Measurements from ENCODE around the gene NEURL1.
"Not testable (repeated sequence)": the region's sequence is repeated elsewhere in the genome, so short reads cannot be mapped to it uniquely, and the experiment has no call there.

The NEURL1 gene

GRCh38 chr10:103620891-103621782, 127.6 kb downstream of the NEURL1 start:
- H3K4me3 Mint-ChIP-seq: no peak overlapping the region

GRCh38 chr10:103621783-103622125, 128.2 kb downstream of the NEURL1 start:
- Mint-ChIP-seq H3K4me1 (ENCODE audit: low read depth) (no peaks in the 10 kb centered on the region), H3K27ac (no peak overlapping the region), H3K27me3 (no peaks in the 10 kb centered on the region), H3K36me3 (peaks cover 3% of the 10 kb centered on the region), H3K4me3 (no peak overlapping the region), H3K9me3 (ENCODE audit: low read depth) (no peaks in the 10 kb centered on the region)

More at GRCh38 chr10:103620891-103621782, 127.6 kb downstream of the NEURL1 start:
- Mint-ChIP-seq H3K27me3 (no peaks in the 10 kb centered on the region), H3K27ac (no peak overlapping the region), H3K4me1 (ENCODE audit: low read depth) (no peaks in the 10 kb centered on the region), H3K9me3 (ENCODE audit: low read depth) (no peaks in the 10 kb centered on the region), H3K36me3 (peaks cover 3% of the 10 kb centered on the region)

DNA sequence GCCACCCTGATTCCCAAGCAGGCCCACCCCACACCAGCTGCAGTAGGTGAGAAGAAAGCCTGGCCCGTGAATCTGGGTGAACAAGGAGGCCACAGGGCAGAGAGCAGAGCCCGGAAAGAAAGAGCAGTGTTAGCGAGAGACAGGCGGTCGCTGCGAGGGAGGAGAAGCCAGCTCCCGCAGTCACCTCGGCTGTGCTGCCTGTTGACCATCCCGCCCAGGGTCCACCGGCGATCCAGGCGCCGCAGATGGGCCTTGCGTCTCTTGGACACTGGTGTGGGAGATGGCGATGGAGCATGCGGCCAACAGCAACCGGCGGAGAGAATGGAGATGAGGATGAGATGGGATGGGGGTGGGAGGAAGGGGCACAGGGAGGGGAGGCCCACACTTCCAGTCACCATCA, 128.8 kb downstream of the NEURL1 start:
- Mint-ChIP-seq H3K4me3 (no peak overlapping the region), H3K9me3 (ENCODE audit: low read depth) (no peaks in the 10 kb centered on the region), H3K36me3 (peaks cover 3% of the 10 kb centered on the region), H3K27ac (no peak overlapping the region), H3K27me3 (no peaks in the 10 kb centered on the region), H3K4me1 (ENCODE audit: low read depth) (no peaks in the 10 kb centered on the region)

DNA sequence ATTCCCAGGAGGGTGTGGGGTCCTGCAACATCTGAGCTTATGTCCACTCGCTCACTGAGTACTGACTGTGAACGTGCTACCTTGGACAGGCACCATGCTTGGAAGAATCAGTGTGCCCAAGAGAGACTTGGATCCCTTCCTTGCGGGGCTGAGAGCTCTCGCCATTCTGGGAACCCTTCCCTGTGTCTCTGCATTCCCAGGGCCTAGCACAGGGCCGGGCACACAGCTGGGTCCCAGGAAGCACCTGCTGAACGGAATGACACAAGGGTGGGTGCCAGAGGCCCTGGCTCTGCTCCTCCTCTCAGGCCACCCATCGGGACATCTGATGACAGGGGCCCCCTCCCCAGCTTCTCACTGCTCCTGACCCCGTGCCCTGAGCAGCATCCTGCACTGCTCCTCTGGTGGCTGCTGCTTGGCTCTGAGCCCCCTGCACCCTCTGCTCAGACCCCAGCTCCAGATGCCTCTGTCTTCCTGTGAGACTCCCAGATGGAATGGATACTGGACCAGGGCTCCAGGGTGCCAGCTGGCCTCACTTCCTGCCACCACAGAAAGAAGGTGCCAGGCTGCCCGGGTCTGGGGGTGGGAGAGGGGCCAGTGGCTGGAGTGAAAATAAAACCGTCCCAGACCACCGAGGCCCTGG, 129.6 kb downstream of the NEURL1 start:
- Mint-ChIP-seq H3K27me3 (no peaks in the 10 kb centered on the region), H3K9me3 (ENCODE audit: low read depth) (no peaks in the 10 kb centered on the region), H3K4me1 (ENCODE audit: low read depth) (no peaks in the 10 kb centered on the region), H3K36me3 (peaks cover 3% of the 10 kb centered on the region), H3K4me3 (no peak overlapping the region), H3K27ac (no peak overlapping the region)

- H3K4me3 Mint-ChIP-seq: no peak overlapping the region
- no peak overlapping the region for H3K27ac Mint-ChIP-seq
These were observed 132.7 kb downstream of the NEURL1 start for GRCh38 chr10:103626178-103626577.

DNA sequence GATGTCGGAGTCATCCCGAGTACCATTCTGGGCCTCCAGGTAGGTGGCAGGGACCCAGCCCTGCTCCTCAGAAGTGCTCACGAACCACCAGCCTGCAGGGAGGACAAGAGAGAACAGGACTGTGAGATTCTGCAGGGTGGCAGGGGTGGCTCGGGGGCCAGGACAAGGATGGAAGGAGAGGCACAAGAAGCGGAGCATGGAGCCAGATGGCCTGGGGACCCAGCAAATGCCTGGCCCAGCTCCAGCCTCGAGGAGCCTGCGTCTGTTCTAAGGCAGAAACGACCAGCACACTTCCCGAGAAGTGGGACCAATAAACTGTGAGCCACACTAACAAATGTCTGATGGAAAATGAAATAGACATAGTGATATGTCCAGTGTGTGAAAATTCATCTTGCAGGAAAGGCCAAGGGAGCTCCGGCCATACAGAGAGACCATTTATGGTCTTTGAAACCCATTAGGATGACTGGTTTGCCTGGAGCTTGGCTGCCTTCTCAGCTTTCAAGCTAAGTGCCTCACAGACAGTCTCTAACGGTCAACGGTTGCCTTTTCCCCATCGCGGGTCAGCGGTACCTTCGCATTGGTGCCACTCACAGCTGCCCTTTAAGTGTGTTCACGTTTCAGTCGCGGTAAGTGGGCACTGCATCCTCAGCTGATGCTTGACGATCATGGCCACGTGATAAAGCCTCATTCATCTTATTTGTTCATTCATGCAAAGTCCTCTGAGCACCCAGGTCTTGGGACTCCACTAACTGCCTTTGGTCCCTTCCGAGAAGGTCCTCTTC, 133.8 kb downstream of the NEURL1 start:
- no peak overlapping the region for H3K4me3 Mint-ChIP-seq
- no peaks in the 10 kb centered on the region for H3K27me3 Mint-ChIP-seq
- H3K4me1 Mint-ChIP-seq (ENCODE audit: low read depth): no peaks in the 10 kb centered on the region
- H3K36me3 Mint-ChIP-seq: no peaks in the 10 kb centered on the region
- no peaks in the 10 kb centered on the region for H3K9me3 Mint-ChIP-seq (ENCODE audit: low read depth)
- H3K27ac Mint-ChIP-seq: no peak overlapping the region

More at GRCh38 chr10:103626178-103626577, 132.7 kb downstream of the NEURL1 start:
- no peaks in the 10 kb centered on the region for H3K27me3 Mint-ChIP-seq
- H3K9me3 Mint-ChIP-seq (ENCODE audit: low read depth): no peaks in the 10 kb centered on the region
- H3K36me3 Mint-ChIP-seq: no peaks in the 10 kb centered on the region
- H3K4me1 Mint-ChIP-seq (ENCODE audit: low read depth): no peaks in the 10 kb centered on the region

DNA sequence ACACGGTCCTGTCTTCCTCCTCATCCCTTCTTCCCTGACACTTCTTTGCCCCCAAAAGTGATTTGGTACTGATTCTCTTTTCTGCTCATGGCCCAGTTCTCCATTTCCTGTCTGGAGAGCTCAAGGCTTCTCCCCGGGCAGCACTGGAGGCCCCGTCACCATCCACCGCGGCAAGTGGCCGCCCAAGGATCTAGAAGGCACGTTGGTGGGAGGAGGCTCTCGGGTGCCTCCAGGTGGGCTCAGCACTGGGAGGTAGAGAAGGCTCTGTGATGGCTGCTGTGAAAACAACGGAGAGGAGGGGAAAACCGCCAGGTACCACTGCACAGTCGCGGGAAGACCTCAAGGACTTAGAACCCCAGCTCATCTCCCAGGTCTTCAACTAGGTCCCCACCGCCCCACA, 134.4 kb downstream of the NEURL1 start:
- H3K36me3 Mint-ChIP-seq: no peaks in the 10 kb centered on the region
- H3K9me3 Mint-ChIP-seq (ENCODE audit: low read depth): no peaks in the 10 kb centered on the region
- H3K4me1 Mint-ChIP-seq (ENCODE audit: low read depth): no peaks in the 10 kb centered on the region
- no peak overlapping the region for H3K27ac Mint-ChIP-seq
- H3K4me3 Mint-ChIP-seq: no peak overlapping the region
- H3K27me3 Mint-ChIP-seq: no peaks in the 10 kb centered on the region

GRCh38 chr10:103629581-103629980, 136.1 kb downstream of the NEURL1 start:
- Mint-ChIP-seq H3K4me3 (no peak overlapping the region), H3K4me1 (ENCODE audit: low read depth) (no peaks in the 10 kb centered on the region), H3K36me3 (no peaks in the 10 kb centered on the region), H3K27ac (no peak overlapping the region), H3K27me3 (no peaks in the 10 kb centered on the region), H3K9me3 (ENCODE audit: low read depth) (no peaks in the 10 kb centered on the region)

GRCh38 chr10:103630156-103630555, 136.7 kb downstream of the NEURL1 start:
- Mint-ChIP-seq H3K36me3 (no peaks in the 10 kb centered on the region), H3K4me1 (ENCODE audit: low read depth) (no peaks in the 10 kb centered on the region)

GRCh38 chr10:103632247-103632642, 138.7 kb downstream of the NEURL1 start:
- no peaks in the 10 kb centered on the region for H3K27me3 Mint-ChIP-seq
- no peaks in the 10 kb centered on the region for H3K36me3 Mint-ChIP-seq
- no peaks in the 10 kb centered on the region for H3K4me1 Mint-ChIP-seq (ENCODE audit: low read depth)
- no peak overlapping the region for H3K4me3 Mint-ChIP-seq
- no peaks in the 10 kb centered on the region for H3K9me3 Mint-ChIP-seq (ENCODE audit: low read depth)
- H3K27ac Mint-ChIP-seq: no peak overlapping the region

More at GRCh38 chr10:103630156-103630555, 136.7 kb downstream of the NEURL1 start:
- H3K4me3 Mint-ChIP-seq: no peak overlapping the region
- no peak overlapping the region for H3K27ac Mint-ChIP-seq
- H3K9me3 Mint-ChIP-seq (ENCODE audit: low read depth): no peaks in the 10 kb centered on the region
- H3K27me3 Mint-ChIP-seq: no peaks in the 10 kb centered on the region

- not testable (repeated sequence) for H3K27me3 Mint-ChIP-seq; H3K4me3 Mint-ChIP-seq; H3K27ac Mint-ChIP-seq; H3K4me1 Mint-ChIP-seq (ENCODE audit: low read depth); H3K9me3 Mint-ChIP-seq (ENCODE audit: low read depth); H3K36me3 Mint-ChIP-seq
These were observed 139.4 kb downstream of the NEURL1 start for GRCh38 chr10:103632871-103633270.

- Mint-ChIP-seq H3K4me1 (ENCODE audit: low read depth) (no peaks in the 10 kb centered on the region), H3K27me3 (no peaks in the 10 kb centered on the region), H3K9me3 (ENCODE audit: low read depth) (no peaks in the 10 kb centered on the region), H3K36me3 (no peaks in the 10 kb centered on the region), H3K27ac (no peak overlapping the region), H3K4me3 (no peak overlapping the region)
These were observed 140.3 kb downstream of the NEURL1 start for GRCh38 chr10:103633846-103634245.

GRCh38 chr10:103635580-103635979, 142.1 kb downstream of the NEURL1 start:
- no peaks in the 10 kb centered on the region for H3K4me1 Mint-ChIP-seq (ENCODE audit: low read depth)
- no peak overlapping the region for H3K27ac Mint-ChIP-seq
- no peaks in the 10 kb centered on the region for H3K27me3 Mint-ChIP-seq
- no peaks in the 10 kb centered on the region for H3K9me3 Mint-ChIP-seq (ENCODE audit: low read depth)
- H3K4me3 Mint-ChIP-seq: no peak overlapping the region
- H3K36me3 Mint-ChIP-seq: no peaks in the 10 kb centered on the region

DNA sequence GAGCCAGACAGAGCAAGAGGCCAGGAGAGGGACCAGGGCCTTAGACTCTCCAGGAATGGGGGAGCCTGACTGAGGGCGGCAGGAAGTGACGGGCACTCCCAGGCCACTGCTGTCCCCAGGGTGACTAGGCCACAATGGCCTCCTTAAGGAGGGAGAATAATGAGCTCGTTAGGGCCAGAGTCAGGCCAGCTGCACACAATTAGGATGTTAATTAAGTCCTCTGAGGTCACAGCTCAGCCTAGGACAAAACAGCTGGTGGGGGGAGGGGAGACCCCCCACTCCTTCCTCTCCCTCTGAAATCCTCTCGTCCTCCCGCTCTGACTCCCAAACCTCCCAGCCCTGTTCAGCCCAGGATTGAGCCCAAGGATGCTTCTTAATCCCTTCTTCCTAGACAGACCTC, 143.0 kb downstream of the NEURL1 start:
- H3K4me3 Mint-ChIP-seq: no peak overlapping the region
- H3K27me3 Mint-ChIP-seq: no peaks in the 10 kb centered on the region
- H3K27ac Mint-ChIP-seq: no peak overlapping the region
- no peaks in the 10 kb centered on the region for H3K9me3 Mint-ChIP-seq (ENCODE audit: low read depth)
- H3K36me3 Mint-ChIP-seq: no peaks in the 10 kb centered on the region
- H3K4me1 Mint-ChIP-seq (ENCODE audit: low read depth): no peaks in the 10 kb centered on the region

DNA sequence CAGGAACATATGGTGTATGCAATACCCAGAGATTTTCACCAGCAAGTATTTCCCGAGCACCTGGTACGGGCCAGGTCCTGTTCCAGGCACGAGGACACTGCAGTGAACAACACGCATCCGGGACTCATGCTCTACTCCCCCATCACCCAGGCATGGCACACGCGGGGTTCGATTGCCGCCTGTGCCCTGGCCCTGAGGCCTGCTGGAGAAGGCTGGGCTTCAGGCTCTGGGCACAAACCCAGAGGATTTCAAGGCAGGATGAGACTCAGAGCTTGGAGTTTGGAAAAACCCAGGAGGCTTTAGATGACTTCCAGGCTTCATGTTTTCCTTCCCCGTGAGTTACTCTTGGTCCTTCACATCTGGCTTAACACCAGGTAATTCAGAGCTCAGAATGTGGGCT, 143.5 kb downstream of the NEURL1 start:
- Mint-ChIP-seq H3K27ac (no peak overlapping the region), H3K4me3 (no peak overlapping the region), H3K4me1 (ENCODE audit: low read depth) (no peaks in the 10 kb centered on the region), H3K27me3 (no peaks in the 10 kb centered on the region), H3K36me3 (no peaks in the 10 kb centered on the region), H3K9me3 (ENCODE audit: low read depth) (no peaks in the 10 kb centered on the region)
